ENCODE measurements around the gene ZNF281.

ZNF281 gene

DNA sequence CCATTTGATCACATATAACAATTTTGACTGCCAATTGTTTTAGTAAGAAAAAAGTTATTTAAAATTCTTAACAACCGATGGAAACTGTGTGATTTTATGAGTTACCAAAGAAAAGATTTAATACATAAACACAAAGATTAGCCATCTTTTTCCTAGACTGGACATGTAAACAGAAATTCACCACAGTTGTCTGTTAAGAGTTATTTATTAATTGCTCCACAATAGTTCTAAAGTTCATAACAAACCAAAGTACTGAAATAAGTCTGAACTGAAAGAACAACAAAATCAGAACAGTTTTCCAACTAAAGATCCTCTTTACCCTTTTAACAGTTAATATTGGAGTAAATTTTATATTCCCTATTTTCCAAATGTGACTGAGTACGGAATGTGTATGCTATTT, 8.6 kb downstream of the ZNF281 start:
- FAIRE-seq (no peak), DNase-seq (ENCODE audit: insufficient read length, low spot score) (no peak)
- TF ChIP-seq TAF1 (IDR thresholded peaks at IDR 0.05; ENCODE audit: low read depth, low read length) (no peak), SPI1 (IDR thresholded peaks at IDR 0.05; ENCODE audit: low read depth, low read length) (no peak), POLR2AphosphoS5 (IDR thresholded peaks at IDR 0.05; ENCODE audit: low read depth, low read length) (no peak), PAX5 (IDR thresholded peaks at IDR 0.05; ENCODE audit: insufficient read depth, low read length, severe bottlenecking) (no peak), POU2F2 (IDR thresholded peaks at IDR 0.05; ENCODE audit: low read depth, low read length) (no peak), POLR2A (IDR thresholded peaks at IDR 0.05; ENCODE audit: low read depth, low read length) (no peak)

GRCh38 chr1:200400556-200400955, 9.3 kb downstream of the ZNF281 start:
- FAIRE-seq (no peak), DNase-seq (ENCODE audit: insufficient read length, low spot score) (no peak)
- TF ChIP-seq SPI1 (IDR thresholded peaks at IDR 0.05; ENCODE audit: low read depth, low read length) (no peak), POLR2AphosphoS5 (IDR thresholded peaks at IDR 0.05; ENCODE audit: low read depth, low read length) (no peak), POLR2A (IDR thresholded peaks at IDR 0.05; ENCODE audit: low read depth, low read length) (no peak), POU2F2 (IDR thresholded peaks at IDR 0.05; ENCODE audit: low read depth, low read length) (no peak), TAF1 (IDR thresholded peaks at IDR 0.05; ENCODE audit: low read depth, low read length) (no peak), PAX5 (IDR thresholded peaks at IDR 0.05; ENCODE audit: insufficient read depth, low read length, severe bottlenecking) (no peak)

GRCh38 chr1:200399860-200400259, 10.0 kb downstream of the ZNF281 start:
- FAIRE-seq (no peak), DNase-seq (ENCODE audit: insufficient read length, low spot score) (no peak)
- TF ChIP-seq POLR2A (IDR thresholded peaks at IDR 0.05; ENCODE audit: low read depth, low read length) (no peak), POU2F2 (IDR thresholded peaks at IDR 0.05; ENCODE audit: low read depth, low read length) (no peak), PAX5 (IDR thresholded peaks at IDR 0.05; ENCODE audit: insufficient read depth, low read length, severe bottlenecking) (no peak), SPI1 (IDR thresholded peaks at IDR 0.05; ENCODE audit: low read depth, low read length) (no peak), TAF1 (IDR thresholded peaks at IDR 0.05; ENCODE audit: low read depth, low read length) (no peak)

DNA sequence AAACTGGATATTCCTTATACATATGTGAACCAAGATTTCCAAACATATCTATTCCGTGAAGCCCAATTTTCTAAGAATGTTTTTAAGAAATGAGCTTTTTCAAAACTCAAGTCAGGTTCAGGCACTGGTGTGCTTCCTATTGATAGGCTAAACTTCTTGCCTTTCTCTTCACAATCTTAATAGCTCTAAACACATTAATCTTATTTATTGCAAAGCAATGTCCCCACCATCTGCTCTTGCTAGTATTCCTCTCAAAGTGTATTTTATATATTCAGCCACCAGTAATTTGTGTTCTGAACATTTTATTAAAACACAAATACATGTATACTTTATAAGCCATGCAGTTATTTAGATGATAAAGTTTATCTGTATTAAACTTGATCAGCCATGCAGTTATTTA, 11.5 kb downstream of the ZNF281 start:
- no peak for TF ChIP-seq SPI1 (IDR thresholded peaks at IDR 0.05; ENCODE audit: low read depth, low read length)
- TF ChIP-seq TAF1 (IDR thresholded peaks at IDR 0.05; ENCODE audit: low read depth, low read length), result no peak
- no peak for TF ChIP-seq PAX5 (IDR thresholded peaks at IDR 0.05; ENCODE audit: insufficient read depth, low read length, severe bottlenecking)
- TF ChIP-seq POLR2AphosphoS5 (IDR thresholded peaks at IDR 0.05; ENCODE audit: low read depth, low read length), result no peak
- no peak for TF ChIP-seq POU2F2 (IDR thresholded peaks at IDR 0.05; ENCODE audit: low read depth, low read length)
- TF ChIP-seq POLR2A (IDR thresholded peaks at IDR 0.05; ENCODE audit: low read depth, low read length), result no peak
- DNase-seq (ENCODE audit: insufficient read length, low spot score), result no peak
- no peak for FAIRE-seq

- TF ChIP-seq POLR2AphosphoS5 (IDR thresholded peaks at IDR 0.05; ENCODE audit: low read depth, low read length) (no peak), PAX5 (IDR thresholded peaks at IDR 0.05; ENCODE audit: insufficient read depth, low read length, severe bottlenecking) (no peak), SPI1 (IDR thresholded peaks at IDR 0.05; ENCODE audit: low read depth, low read length) (no peak), TAF1 (IDR thresholded peaks at IDR 0.05; ENCODE audit: low read depth, low read length) (no peak), POU2F2 (IDR thresholded peaks at IDR 0.05; ENCODE audit: low read depth, low read length) (no peak), POLR2A (IDR thresholded peaks at IDR 0.05; ENCODE audit: low read depth, low read length) (no peak)
- DNase-seq (ENCODE audit: insufficient read length, low spot score) (no peak), FAIRE-seq (no peak)
These were observed 17.1 kb downstream of the ZNF281 start for GRCh38 chr1:200392625-200393185.

DNA sequence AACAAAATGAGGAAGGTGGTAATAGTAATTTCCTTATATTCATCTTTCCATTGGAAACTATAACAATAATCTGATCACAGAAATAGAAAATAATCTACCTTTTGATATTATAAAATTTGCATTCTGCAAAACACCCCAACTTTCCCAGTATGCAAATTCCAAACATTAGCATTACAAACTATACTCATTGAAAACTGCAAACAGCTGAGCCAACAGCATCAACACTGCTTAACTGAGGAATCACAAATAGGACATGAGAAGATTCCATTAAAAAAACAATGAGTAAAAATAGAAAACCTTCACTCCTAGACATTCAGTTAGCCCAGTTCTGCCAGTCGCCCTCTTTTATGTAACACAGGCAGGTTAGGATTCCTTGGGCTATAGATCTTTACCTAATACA, 18.1 kb downstream of the ZNF281 start:
- TF ChIP-seq POLR2AphosphoS5 (IDR thresholded peaks at IDR 0.05; ENCODE audit: low read depth, low read length) (no peak), TAF1 (IDR thresholded peaks at IDR 0.05; ENCODE audit: low read depth, low read length) (no peak), SPI1 (IDR thresholded peaks at IDR 0.05; ENCODE audit: low read depth, low read length) (no peak), POLR2A (IDR thresholded peaks at IDR 0.05; ENCODE audit: low read depth, low read length) (no peak), POU2F2 (IDR thresholded peaks at IDR 0.05; ENCODE audit: low read depth, low read length) (no peak), PAX5 (IDR thresholded peaks at IDR 0.05; ENCODE audit: insufficient read depth, low read length, severe bottlenecking) (no peak)
- FAIRE-seq, result no peak
- no peak for DNase-seq (ENCODE audit: insufficient read length, low spot score)

- DNase-seq (ENCODE audit: insufficient read length, low spot score) (no peak), FAIRE-seq (no peak)
- TF ChIP-seq TAF1 (IDR thresholded peaks at IDR 0.05; ENCODE audit: low read depth, low read length) (no peak), SPI1 (IDR thresholded peaks at IDR 0.05; ENCODE audit: low read depth, low read length) (no peak), PAX5 (IDR thresholded peaks at IDR 0.05; ENCODE audit: insufficient read depth, low read length, severe bottlenecking) (no peak), POU2F2 (IDR thresholded peaks at IDR 0.05; ENCODE audit: low read depth, low read length) (no peak), POLR2A (IDR thresholded peaks at IDR 0.05; ENCODE audit: low read depth, low read length) (no peak)
These were observed 21.0 kb downstream of the ZNF281 start for GRCh38 chr1:200388791-200389190.

DNA sequence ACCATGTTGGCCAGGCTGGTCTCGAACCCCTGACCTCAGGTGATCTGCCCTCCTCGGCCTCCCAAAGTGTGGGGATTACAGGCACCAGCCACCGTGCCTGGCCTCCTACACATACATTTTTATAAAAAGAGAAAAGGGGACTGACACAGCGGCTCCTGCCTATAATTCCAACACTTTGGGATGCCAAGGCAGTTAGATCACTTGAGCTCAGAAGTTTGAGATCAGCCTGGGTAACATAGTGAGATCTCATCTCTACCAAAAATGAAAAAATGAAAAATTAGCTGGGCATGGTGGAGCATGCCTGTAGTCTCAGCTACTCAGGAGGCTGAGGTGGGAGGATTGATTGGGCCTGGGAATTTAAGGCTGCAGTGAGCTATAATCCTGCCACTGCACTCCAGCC, 23.4 kb downstream of the ZNF281 start:
- DNase-seq (ENCODE audit: insufficient read length, low spot score), result no peak
- TF ChIP-seq POLR2AphosphoS5 (IDR thresholded peaks at IDR 0.05; ENCODE audit: low read depth, low read length), result no peak
- no peak for TF ChIP-seq PAX5 (IDR thresholded peaks at IDR 0.05; ENCODE audit: insufficient read depth, low read length, severe bottlenecking)
- no peak for TF ChIP-seq SPI1 (IDR thresholded peaks at IDR 0.05; ENCODE audit: low read depth, low read length)
- TF ChIP-seq TAF1 (IDR thresholded peaks at IDR 0.05; ENCODE audit: low read depth, low read length), result no peak
- TF ChIP-seq POLR2A (IDR thresholded peaks at IDR 0.05; ENCODE audit: low read depth, low read length), result no peak
- no peak for TF ChIP-seq POU2F2 (IDR thresholded peaks at IDR 0.05; ENCODE audit: low read depth, low read length)
- FAIRE-seq, result no peak

- FAIRE-seq (no peak), DNase-seq (ENCODE audit: insufficient read length, low spot score) (no peak)
- no peak for TF ChIP-seq POU2F2 (IDR thresholded peaks at IDR 0.05; ENCODE audit: low read depth, low read length)
- no peak for TF ChIP-seq SPI1 (IDR thresholded peaks at IDR 0.05; ENCODE audit: low read depth, low read length)
- TF ChIP-seq POLR2AphosphoS5 (IDR thresholded peaks at IDR 0.05; ENCODE audit: low read depth, low read length), result no peak
- no peak for TF ChIP-seq PAX5 (IDR thresholded peaks at IDR 0.05; ENCODE audit: insufficient read depth, low read length, severe bottlenecking)
- no peak for TF ChIP-seq TAF1 (IDR thresholded peaks at IDR 0.05; ENCODE audit: low read depth, low read length)
- TF ChIP-seq POLR2A (IDR thresholded peaks at IDR 0.05; ENCODE audit: low read depth, low read length), result no peak
These were observed 24.9 kb downstream of the ZNF281 start for GRCh38 chr1:200384818-200385390.

All from GM12891 (cell line).